ENCODE data around the gene NUP43. TPM values are rescaled to one million over a fixed set of nuclear protein-coding genes. Genes with fewer than 3 reads are reported as not detected.
"Not testable (repeated sequence)": the region's sequence is repeated elsewhere in the genome, so short reads cannot be mapped to it uniquely, and the experiment has no call there.

Gene NUP43
- total RNA-seq, 1 experiment from 2014 or later: 70.9 TPM

DNA sequence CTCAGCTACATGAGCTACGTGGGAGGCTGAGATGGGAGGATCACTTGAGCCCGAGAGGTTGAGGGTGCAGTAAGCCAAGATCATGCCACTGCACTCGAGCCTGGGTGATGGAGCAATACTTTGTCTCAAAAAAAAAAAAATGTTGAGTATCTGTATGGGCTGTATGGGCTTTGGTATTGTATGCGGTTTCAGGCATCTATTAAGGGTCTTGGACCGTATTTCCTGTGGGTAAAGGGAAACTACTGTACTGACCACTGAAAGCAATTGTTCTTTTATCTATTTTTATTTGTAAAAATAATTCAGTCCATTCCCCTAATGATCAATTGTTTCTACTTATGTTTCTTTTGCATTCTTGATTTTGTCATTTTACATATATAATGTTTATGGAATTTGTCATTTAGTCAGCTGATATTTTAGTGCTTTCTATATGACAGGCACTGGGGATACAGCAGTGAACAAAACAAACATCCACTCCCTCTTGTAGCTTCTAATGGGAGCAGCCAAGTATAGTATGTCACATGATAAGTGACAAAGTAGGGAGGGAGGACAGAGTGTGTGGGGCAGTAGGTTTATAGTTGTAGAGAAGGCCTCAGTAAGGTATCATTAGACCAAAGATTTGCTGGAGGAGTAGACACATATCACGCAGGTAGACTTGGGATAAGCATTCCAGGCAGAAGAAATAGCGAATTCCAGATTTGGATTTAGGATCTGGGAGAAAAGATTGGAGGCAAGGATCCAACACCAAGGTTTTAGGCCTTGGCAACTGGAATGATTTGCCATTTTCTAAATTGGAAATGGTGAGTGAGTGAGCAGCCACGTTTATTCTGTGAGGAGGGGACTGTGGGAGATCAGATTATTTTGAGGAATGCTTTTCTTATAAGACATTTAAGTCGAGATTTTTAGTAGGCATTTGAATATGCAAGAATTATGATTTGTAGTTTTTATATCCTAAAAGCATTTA, 9.3 kb upstream of the NUP43 start:
- DNase-seq (ENCODE audit: low read depth in 1 of 2, low spot score in 2 of 2): no peak
- H3K27ac ChIP-seq: no peak overlapping the region
- H3K36me3 ChIP-seq: peaks cover 27% of the 10 kb centered on the region

DNA sequence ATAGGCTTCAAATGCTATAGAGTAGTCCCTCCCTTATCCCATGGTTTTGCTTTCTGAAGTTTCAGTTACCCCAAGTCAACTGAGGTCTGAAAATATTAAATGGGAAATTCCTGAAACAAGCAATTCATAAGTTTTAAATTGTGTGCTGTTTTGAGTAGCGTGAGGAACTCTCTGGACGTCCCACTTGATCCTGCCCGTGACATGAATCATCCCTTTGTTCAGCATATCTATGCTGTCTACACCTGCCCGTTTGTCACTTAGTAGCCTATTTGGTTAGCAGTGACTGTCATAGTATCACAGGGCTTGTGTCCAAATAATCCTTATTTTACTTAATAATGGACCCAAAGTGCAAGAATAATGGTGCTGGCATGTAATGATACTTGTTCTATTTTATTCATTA, 8.2 kb upstream of the NUP43 start:
- DNase-seq (ENCODE audit: low read depth in 1 of 2, low spot score in 2 of 2): no peak
- H3K4me1 ChIP-seq (replicated peaks): peaks cover 11% of the 10 kb centered on the region
- H3K4me3 ChIP-seq: no peak overlapping the region
- H3K36me3 ChIP-seq: peaks cover 25% of the 10 kb centered on the region
- no peak overlapping the region for H3K27ac ChIP-seq
- H3K9me3 ChIP-seq (replicated peaks): peaks cover 4% of the 10 kb centered on the region; the same call in 1 of the 2 replicates
- H3K27me3 ChIP-seq (replicated peaks): no peaks in the 10 kb centered on the region

More for the DNA sequence above, 9.3 kb upstream of the NUP43 start:
- H3K9me3 ChIP-seq (replicated peaks): no peaks in the 10 kb centered on the region
- no peaks in the 10 kb centered on the region for H3K27me3 ChIP-seq (replicated peaks)
- H3K4me1 ChIP-seq (replicated peaks): peaks cover 5% of the 10 kb centered on the region
- no peak overlapping the region for H3K4me3 ChIP-seq

DNA sequence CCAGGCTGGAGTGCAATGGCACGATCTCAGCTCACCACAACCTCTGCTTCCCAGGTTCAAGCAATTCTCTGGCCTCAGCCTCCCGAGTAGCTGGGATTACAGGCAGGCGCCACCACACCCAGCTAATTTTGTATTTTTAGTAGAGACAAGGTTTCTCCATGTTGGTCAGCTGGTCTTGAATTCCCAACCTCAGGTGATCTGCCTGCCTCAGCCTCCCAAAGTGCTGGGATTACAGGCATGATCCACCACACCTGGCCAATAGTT, 7.0 kb upstream of the NUP43 start:
- H3K36me3 ChIP-seq: peaks cover 22% of the 10 kb centered on the region
- not testable (repeated sequence) for H3K27ac ChIP-seq; DNase-seq (ENCODE audit: low read depth in 1 of 2, low spot score in 2 of 2); H3K4me3 ChIP-seq; H3K9me3 ChIP-seq (replicated peaks); H3K27me3 ChIP-seq (replicated peaks)
- H3K4me1 ChIP-seq (replicated peaks): peaks cover 15% of the 10 kb centered on the region

DNA sequence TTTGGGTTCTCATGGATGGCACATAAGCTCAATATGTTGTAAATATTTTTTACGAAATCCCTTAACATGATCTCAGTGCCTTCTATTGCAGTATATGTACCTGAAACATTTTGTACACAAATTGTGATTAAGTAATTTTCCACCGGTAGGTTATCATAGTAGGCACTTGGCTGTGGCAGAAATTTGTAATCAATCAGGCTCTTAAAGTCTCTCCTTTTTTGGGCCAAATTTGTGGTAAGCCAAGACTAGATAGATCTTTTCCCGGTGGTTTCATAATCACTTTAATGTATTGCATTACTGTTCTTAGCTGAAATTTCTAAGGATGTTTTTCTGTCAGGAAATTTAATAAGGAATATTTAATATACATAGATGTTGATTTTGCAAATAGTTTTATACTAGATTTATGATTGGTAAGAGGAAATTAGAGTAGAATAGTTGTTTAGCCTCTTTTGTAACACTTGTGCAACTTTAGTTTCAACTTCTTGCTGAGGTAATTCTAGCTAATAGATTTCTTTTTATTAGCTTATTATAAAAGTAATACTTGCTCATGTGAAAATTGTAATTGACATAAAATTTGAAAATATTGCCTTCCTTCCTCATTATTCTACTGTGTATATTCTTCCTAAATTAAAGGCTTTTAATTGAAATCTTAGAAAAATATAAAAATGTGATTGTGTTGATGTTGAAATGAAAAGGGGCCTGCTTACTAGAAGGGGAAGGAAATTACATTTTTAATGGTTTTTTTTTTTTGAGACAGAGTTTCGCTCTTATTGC, 6.5 kb upstream of the NUP43 start:
- Histone ChIP-seq H3K27me3 (replicated peaks) (no peaks in the 10 kb centered on the region), H3K9me3 (replicated peaks) (peaks cover 4% of the 10 kb centered on the region; the same call in 1 of the 2 replicates), H3K36me3 (peaks cover 22% of the 10 kb centered on the region), H3K27ac (no peak overlapping the region), H3K4me1 (replicated peaks) (peaks cover 15% of the 10 kb centered on the region), H3K4me3 (no peak overlapping the region)
- DNase-seq (ENCODE audit: low read depth in 1 of 2, low spot score in 2 of 2): no peak

DNA sequence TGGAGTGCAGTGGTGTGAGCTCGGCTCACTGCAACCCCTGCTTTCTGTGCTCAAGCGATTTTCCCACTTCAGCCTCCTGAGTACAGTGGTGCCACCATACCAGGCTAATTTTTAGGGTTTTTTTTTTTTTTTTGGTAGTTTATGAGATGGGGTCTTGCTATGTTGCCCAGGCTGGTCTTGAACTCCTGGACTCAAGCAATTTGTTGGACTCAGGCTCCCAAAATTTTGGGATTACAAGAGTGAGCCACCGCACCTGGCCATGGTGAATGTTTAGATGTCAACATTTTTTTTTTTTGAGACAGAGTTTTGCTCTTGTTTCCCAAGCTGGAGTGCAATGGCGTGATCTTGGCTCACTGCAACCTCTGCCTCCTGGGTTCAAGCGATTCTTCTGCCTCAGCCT, 5.6 kb upstream of the NUP43 start:
- peaks cover 15% of the 10 kb centered on the region for H3K4me1 ChIP-seq (replicated peaks)
- H3K27me3 ChIP-seq (replicated peaks); H3K4me3 ChIP-seq; DNase-seq (ENCODE audit: low read depth in 1 of 2, low spot score in 2 of 2); H3K9me3 ChIP-seq (replicated peaks); H3K27ac ChIP-seq: not testable (repeated sequence)
- peaks cover 18% of the 10 kb centered on the region for H3K36me3 ChIP-seq

DNA sequence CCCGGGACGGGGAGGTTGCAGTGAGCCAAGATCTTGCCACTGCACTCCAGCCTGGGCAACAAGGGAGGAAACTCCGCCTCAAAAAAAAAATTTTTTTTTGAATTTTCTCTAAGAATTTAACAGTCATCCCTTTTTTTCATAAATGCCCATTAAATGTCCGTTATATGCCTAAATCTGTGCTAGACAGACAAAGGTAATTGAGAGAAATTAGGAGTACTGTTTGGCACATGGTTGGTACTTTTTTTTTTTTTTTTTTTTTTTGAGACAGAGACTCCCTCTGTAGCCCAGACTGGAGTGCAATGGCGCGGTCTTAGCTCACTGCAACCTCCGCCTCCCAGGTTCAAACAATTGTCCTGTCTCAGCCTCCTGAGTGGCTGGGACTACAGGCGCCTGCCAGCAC, 4.9 kb upstream of the NUP43 start:
- peaks cover 19% of the 10 kb centered on the region for H3K4me1 ChIP-seq (replicated peaks)
- no peaks in the 10 kb centered on the region for H3K27me3 ChIP-seq (replicated peaks)
- DNase-seq (ENCODE audit: low read depth in 1 of 2, low spot score in 2 of 2): no peak
- H3K27ac ChIP-seq: no peak overlapping the region
- no peak overlapping the region for H3K4me3 ChIP-seq
- H3K36me3 ChIP-seq: peaks cover 18% of the 10 kb centered on the region
- H3K9me3 ChIP-seq (replicated peaks): peaks cover 4% of the 10 kb centered on the region; the same call in 1 of the 2 replicates

DNA sequence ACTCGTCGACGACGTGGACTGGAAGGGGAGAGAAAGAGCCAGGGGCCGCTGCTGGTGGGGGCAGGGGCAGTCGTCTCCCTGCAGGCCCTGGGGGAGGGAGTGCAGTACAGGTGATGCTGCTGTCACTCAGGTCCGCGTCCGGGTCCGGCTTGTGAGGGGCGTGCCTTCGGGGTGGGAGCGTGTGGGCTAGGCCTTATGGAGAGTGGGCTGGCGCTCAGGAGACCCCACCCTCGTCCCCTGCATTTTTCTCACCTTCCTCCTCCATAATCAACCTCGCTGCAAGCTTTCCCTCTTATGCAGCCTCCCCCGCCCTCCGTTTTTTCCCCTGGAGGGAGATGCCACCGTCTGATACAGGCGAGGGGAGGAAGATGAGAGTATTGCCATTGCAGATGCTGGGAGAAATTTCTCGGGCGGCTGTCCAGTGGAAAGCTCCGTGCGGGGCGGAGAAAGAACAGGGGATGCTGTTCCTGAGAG, 3.8 kb upstream of the NUP43 start:
- Histone ChIP-seq H3K4me1 (replicated peaks) (peaks cover 25% of the 10 kb centered on the region), H3K27me3 (replicated peaks) (no peaks in the 10 kb centered on the region), H3K36me3 (peaks cover 18% of the 10 kb centered on the region), H3K9me3 (replicated peaks) (peaks cover 4% of the 10 kb centered on the region; the same call in 1 of the 2 replicates), H3K4me3 (peak overlapping the region; percentile 95), H3K27ac (peak overlapping the region; percentile 46; the same call in 1 of the 2 replicates)
- peak in 1 of 2 experiments; percentile 61 for DNase-seq (ENCODE audit: low read depth in 1 of 2, low spot score in 2 of 2)

DNA sequence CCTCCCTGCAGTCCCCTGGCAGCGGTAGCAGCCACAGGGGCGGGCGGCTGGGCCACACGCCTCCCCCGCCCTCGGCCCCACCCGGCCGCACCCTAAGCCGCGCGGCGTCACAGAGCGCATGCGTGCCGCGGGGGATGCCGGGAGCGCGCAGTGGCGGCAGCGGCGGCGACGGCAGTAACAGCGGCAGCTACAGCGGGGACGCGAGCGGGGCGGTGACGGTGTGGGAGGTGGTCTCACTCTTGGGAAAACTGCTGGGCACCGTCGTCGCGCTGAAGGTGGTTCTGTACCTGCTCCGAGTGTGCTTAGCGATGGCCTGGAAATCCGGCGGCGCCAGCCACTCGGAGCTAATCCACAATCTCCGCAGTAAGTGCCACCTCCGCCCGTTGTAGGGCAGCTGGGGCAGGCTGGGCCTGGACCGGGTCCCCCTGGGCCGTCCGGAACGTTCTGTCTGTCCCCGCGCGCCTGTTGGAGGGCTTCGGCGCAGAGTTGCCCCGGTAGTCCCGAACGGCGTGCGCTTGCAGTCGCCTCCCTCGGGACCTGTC, 3.3 kb upstream of the NUP43 start, which contains the start of gene PCMT1:
PCMT1 (plus strand) TSS at position 148 of the 542 bp plus-strand sequence; CDS start at position 309, 161 bp downstream.
- H3K27ac ChIP-seq: peak within 1 kb of the TSS; percentile 46
- peak; percentile 79 to 94 for DNase-seq (ENCODE audit: low read depth in 1 of 2, low spot score in 2 of 2)
- peak within 1 kb of the TSS; percentile 95 for H3K4me3 ChIP-seq

DNA sequence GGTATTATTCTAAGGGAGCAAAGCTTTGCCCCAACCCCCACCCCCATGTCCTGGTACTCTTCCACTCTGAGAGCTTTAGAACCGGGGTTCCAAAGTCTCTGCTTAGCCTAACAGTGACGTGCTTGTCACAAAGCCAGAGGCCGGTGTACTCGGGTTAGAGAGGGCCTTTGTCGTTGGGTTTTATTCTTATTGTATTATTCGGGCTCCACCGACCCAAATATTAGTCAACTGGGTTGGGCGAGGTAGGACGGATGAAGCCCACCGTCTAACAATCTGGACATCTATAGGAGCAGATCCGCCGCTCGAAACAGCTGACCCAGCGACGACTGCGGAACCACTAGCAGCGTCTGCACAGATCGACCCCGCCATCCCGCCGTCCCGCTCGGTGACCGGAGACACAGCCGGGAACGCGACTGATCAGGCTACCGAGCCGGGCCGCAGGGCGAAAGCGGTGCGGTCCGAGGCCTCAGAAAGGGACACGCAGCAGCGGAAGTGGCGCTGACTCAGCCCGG, 2.8 kb upstream of the NUP43 start:
- H3K36me3 ChIP-seq: peaks cover 16% of the 10 kb centered on the region
- H3K9me3 ChIP-seq (replicated peaks); H3K27me3 ChIP-seq (replicated peaks); DNase-seq (ENCODE audit: low read depth in 1 of 2, low spot score in 2 of 2): not testable (repeated sequence)
- H3K4me1 ChIP-seq (replicated peaks): peaks cover 27% of the 10 kb centered on the region
- peak overlapping the region; percentile 95 for H3K4me3 ChIP-seq
- H3K27ac ChIP-seq: peak overlapping the region; percentile 46

More for the DNA sequence above, 3.3 kb upstream of the NUP43 start, which contains the start of gene PCMT1:
- Histone ChIP-seq H3K36me3 (peaks cover 16% of the 10 kb centered on the region), H3K4me1 (replicated peaks) (peaks cover 27% of the 10 kb centered on the region), H3K9me3 (replicated peaks) (peaks cover 4% of the 10 kb centered on the region; the same call in 1 of the 2 replicates), H3K27me3 (replicated peaks) (no peaks in the 10 kb centered on the region)

DNA sequence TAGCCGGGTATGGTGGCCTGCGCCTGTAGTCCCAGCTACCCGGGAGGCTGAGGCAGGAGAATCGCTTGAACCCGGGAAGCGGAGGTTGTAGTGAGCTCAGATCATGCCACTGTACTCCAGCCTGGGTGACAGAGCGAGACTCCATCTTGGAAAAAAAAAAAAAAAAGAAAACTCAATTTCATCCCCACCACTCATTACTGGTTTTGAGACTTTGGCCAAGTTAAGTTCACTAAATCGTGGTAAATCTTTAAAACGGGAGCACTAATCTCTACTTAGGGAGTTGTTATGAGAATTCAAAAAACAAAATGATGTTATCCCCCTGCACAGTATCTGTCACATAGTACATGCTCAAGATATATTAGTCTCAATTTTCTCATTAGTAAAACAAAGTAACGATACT, 1.1 kb downstream of the NUP43 start:
- not testable (repeated sequence) for H3K27ac ChIP-seq
- peak overlapping the region; percentile 52 for H3K4me3 ChIP-seq

DNA sequence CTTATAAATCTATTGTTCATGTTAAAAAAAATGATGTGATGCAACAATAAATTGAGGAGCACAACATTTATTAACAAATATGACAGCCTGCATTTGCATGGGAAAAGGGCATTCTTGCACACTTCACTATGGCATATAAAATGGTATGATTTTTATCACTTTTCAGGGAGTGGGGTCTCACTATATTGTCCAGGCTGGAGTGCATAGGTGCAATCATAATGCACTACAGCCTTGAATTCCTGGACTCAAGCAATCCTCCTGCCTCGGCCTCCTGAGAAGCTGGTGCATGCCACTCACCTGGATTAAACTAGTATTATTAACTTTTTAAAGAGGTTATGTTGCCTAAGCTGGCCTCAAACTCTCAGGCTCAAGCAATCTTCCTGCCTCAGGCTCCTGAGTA, 11.4 kb downstream of the NUP43 start:
- no peaks in the 10 kb centered on the region for H3K27me3 ChIP-seq (replicated peaks)
- no peak overlapping the region for H3K27ac ChIP-seq
- no peak for DNase-seq (ENCODE audit: low read depth in 1 of 2, low spot score in 2 of 2)
- peaks cover 86% of the 10 kb centered on the region for H3K36me3 ChIP-seq
- H3K9me3 ChIP-seq (replicated peaks): no peaks in the 10 kb centered on the region
- no peaks in the 10 kb centered on the region for H3K4me1 ChIP-seq (replicated peaks)
- H3K4me3 ChIP-seq: no peak overlapping the region

More for the DNA sequence above, 1.1 kb downstream of the NUP43 start:
- Histone ChIP-seq H3K36me3 (peaks cover 42% of the 10 kb centered on the region), H3K4me1 (replicated peaks) (peaks cover 19% of the 10 kb centered on the region)
- H3K9me3 ChIP-seq (replicated peaks); DNase-seq (ENCODE audit: low read depth in 1 of 2, low spot score in 2 of 2); H3K27me3 ChIP-seq (replicated peaks): not testable (repeated sequence)

DNA sequence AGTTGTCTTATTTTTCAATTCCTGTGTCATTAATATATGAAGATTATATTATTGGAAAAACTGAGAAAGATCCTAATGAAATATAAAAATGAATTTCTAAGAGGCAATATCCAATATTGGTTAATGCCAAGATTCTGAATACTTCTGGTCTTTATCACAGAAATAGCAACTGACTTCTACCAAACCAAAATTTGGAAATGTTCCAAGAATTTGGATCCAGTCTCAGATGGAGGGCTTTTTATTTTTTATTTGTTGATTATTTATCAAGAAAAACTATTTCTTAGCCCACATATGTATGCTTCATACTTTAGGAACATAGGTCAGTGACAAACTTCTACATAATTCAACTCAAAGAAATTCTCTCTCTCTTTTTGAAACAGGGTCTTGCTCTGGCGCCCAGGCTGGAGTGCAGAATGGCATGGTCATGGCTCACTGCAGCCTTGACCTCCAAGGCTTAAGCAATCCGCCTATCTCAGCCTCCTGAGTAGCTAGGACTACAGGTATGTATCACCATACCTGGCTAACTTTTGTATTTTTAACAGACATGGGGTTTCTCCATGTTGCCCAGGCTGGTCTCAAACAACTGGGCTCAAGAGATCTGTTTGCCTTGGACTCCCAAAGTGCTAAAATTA, 13.1 kb downstream of the NUP43 start:
- no peak overlapping the region for H3K4me3 ChIP-seq
- no peaks in the 10 kb centered on the region for H3K4me1 ChIP-seq (replicated peaks)
- H3K9me3 ChIP-seq (replicated peaks): no peaks in the 10 kb centered on the region
- peaks cover 86% of the 10 kb centered on the region for H3K36me3 ChIP-seq
- no peak overlapping the region for H3K27ac ChIP-seq
- no peaks in the 10 kb centered on the region for H3K27me3 ChIP-seq (replicated peaks)
- no peak for DNase-seq (ENCODE audit: low read depth in 1 of 2, low spot score in 2 of 2)

DNA sequence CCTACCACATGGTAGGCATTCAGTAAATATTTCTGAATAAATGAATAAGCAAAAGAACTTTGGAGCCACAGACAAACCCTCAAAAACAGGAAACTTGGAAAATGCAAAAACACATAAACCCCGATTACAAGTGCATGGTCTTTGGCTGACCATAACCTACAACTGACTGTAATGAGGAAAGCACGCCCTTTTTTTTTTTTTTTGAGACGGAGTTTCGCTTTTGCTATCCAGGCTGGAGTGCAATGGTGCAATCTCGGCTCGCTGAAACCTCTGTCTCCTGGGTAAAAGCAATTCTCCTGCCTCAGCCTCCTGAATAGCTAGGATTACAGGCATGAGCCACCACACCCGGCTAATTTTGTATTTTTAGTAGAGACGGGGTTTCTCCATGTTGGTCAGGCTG, 16.5 kb downstream of the NUP43 start:
- no peaks in the 10 kb centered on the region for H3K27me3 ChIP-seq (replicated peaks)
- H3K36me3 ChIP-seq: peaks cover 84% of the 10 kb centered on the region
- no peaks in the 10 kb centered on the region for H3K4me1 ChIP-seq (replicated peaks)
- H3K4me3 ChIP-seq: no peak overlapping the region
- DNase-seq (ENCODE audit: low read depth in 1 of 2, low spot score in 2 of 2): no peak
- no peaks in the 10 kb centered on the region for H3K9me3 ChIP-seq (replicated peaks)
- no peak overlapping the region for H3K27ac ChIP-seq
